GM19455 (cell line): ENCODE results near the gene ARHGAP18.

ENCODE experiments used
- ATAC-seq: cut with Tn5 transposase; IDR thresholded peaks from one replicate; pipeline ENCODE4 v1.9.1; 2021; ENCODE audit not compliant: unreplicated experiment

ARHGAP18 gene

GRCh38 chr6:129542705-129543104 lies 167.3 kb downstream of the ARHGAP18 start:
- no peak for ATAC-seq

- ATAC-seq: no peak
Observed at GRCh38 chr6:129539032-129539431, 170.9 kb downstream of the ARHGAP18 start.

GRCh38 chr6:129536271-129536670 lies 173.7 kb downstream of the ARHGAP18 start:
- ATAC-seq: no peak

- no peak for ATAC-seq
Observed at GRCh38 chr6:129534926-129535325, 175.1 kb downstream of the ARHGAP18 start.
